ENCODE data around the gene PPARA.

PPARA gene

DNA sequence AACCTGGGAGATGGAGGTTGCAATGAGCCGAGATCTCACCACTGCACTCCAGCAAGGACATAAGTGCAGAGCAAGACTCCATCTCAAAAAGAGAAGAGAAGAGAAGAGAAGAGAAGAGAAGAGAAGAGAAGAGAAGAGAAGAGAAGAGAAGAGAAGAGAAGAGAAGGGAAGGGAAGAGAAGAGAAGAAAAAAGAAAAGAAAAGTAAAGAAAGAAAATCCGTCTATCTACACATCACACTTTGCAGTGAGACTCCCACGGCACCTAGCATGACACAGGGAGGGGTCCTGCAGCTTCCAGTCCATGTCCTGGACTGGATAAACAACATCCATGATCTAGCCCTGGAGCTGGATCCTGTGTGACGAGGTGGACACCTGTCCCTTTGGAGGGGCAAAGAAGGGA, 4.0 kb upstream of the PPARA start:
- no peak for DNase-seq

DNA sequence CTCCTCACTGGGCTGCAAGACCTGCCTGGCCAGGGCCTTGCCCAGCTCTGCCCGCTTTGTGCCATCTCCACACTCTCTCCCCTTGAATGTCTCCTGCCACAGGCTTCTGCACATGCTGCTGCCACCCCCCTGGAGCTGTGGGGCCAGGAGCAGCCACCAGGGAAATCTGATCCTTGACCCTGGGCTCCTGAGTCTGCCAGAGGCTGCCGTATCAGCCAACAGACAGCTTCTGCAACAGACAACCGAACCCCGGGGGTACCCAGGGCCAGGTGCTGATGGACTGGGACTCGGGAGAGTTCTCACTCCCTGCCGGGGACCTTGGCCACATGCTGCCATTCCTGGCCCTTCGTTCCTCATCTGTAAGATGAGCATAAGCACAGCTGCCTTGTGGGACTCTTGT, 3.3 kb upstream of the PPARA start:
- DNase-seq, result no peak

DNA sequence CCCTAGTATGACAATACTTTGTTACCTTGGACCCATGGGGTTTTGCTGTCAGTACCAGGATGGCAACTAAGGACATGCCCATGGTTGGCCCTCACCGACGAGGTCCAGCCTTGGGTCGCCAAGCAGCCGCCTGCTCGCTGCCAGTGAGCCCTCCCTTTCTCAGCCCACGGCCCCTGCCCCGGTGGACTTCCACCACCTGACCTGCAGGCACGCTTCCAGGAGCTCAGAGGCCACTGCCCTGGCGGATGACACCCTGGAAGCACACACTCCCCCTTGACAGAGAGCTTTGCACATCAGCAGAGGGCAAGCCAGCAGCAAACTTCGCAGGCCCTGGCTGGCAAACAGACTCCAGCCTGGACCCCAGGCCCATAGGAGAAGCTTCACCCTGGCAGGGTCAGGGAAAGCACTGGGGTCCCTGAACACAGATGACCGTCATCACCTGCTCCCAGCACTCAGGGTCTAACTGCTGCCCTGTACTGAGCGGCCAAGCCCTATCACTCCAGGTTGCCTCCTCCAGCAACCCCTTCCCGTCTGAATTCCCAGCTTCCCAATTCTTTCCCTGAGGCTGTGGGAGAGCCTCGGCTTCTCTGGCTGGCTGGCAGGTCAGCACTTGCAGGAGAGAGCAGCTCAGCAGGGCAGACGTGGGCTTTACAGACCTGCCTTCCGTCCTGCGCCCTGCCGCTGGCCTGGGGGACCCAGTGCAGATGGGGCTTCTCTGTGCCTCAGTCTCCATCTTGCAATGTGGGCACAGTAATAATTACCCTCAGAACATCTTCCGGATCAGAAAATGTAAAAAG, 2.7 kb upstream of the PPARA start:
- no peak for DNase-seq

DNA sequence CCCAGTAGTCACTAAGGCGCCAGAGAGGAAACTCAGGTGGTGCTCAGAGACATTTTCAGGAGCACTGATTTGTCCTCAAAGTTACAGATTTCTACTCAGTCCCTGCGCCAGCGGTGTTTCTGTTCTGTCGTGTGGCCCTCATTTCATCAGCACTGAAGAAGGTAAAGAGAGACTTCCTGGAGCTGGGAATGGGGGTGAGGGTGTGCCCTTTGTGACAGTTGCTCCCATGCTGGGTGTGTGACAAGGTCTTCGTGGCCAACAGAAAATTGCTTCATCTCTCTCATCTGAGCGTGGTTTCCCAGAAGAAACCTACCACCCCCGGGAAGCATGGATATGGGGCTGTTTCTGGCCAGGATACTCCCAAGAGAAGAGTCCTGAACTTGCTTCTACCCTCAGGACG, 2.0 kb upstream of the PPARA start:
- no peak for DNase-seq

DNA sequence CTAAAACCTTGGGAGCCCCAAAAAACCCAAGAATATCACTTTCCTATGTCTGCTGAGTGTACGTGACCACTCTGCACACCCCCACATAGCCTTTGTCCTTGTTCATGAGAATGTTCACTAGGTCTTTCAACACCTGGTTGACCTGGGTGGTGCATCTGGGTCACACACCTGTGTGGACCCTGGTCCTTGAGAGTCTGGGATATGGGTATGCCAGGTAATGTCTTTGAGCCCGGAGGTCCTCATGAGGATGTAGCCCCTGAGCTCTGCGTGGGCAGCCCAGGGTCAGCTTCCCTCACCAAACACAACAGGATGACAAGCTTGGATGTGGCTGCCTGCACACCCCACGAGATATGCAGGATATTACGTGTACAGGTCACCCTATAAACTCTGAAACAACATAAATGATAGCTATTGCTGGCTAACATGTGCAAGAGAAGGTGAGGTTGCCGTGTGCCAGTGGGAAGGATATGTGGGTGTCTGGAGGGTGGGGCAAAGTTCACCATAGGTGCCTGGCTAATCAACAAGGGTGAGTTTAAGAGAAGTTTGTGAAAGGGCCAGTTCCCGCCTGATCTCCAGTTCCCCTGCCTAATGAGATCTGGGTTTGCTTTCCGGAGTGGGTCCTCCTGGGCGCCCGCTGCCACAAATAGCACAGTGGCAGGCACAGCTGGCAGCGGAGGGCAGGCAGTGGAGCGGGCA, 1.4 kb upstream of the PPARA start:
- no peak for DNase-seq

DNA sequence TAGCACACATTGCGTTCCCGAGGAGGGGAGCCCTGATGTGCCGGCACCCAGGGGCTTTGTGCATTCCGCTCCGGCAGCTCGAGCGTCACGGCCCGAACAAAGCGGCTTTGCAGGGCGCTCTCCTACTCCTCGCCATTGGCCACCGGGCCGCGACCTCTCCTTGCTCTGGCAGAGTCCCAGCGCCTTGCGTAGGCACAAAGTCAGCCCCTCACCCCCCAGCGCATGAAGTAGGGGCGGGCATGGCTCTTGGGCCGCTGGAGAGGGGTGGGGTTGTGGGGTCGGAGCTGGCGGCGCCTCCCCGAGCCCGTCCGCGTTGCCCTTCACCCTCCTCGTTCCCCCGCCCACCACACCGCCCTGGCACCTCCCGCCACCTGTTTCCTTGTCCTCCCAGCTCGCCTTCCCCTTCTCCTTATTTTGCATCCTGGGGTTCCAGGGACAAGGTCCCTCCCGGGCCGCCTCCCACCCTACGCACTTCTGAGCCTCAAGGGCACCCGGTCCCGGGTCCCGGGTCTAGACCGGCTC, 753 bp upstream of the PPARA start:
- peak; percentile 77 for DNase-seq

DNA sequence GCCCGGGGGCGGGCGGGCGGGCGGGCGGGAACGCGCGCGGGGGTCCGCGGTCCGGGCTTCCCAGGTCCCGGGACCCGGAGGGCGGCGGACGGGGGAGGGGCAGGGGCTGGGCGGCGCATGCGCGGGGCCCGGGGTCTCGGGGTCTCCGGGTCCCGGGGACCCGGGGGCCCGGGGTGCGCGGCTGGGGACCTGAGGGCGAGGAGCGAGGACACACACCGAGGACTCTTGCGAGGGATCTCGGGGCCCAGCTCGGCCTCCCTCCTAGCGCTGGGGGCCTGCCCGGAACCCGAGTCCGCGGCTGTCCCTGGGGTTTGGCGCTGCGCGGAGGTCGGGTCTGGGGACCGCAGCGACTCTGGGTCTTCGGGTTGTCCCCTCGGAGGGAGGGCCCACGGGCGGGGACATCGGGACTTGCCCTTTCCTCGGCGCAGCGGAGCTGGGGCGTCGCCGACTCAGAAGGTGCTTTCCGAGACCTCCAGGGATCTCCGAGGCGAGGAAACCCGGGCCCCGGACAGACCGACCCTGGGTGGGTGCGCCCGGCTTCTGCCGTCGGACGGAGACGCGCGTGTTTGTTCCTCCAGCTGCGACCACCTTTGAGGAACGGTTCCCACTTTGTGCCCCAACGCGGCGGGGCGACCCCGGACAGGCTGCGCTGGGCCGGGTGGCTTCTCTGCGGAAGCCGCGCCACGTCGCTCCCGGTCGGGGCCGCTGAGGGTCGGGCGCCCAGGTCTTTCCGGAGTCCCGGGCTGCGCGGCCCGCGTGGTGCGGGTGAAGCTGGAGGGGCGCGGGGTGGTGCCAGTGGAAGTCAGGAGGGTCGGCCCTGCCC, 540 bp downstream of the PPARA start:
- no peak for DNase-seq

DNA sequence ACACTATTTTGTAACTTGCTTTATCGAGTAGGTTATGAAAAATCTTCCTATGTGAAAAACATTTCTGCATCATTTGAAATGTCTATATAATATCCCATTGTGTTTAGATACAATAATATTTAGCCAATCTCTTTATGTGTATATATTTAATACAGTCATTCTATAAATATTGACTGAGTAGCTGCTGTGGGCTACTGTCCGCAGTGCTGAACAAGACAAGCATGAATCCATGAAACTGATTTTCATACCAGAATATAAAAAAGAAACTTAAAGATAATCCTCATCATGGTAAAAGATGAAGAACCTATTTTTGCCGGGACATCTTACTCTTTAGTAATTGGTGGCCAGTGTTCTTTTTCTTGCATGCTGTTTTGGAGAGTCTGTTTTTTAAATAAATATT, 3.6 kb downstream of the PPARA start:
- DNase-seq, result no peak

DNA sequence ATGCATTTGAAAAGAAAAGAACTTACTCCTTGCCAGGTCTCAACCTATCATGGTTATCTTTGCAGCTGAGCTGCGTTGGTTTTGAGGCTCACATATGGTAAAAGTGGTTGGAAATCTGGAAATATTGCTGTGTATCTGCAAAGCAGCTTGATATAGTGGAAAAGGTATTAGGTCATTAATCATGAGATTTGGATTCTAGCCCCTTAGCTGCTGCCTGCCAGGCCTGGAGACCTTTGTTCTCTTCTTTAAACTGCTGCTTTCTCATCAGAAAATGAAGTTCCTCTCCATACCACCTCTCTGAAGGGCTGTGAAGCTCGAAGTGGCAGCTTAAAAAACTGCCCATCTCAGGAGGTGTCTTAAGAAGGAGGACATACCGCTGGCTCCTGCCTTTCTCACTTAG, 5.7 kb downstream of the PPARA start:
- DNase-seq, result no peak

DNA sequence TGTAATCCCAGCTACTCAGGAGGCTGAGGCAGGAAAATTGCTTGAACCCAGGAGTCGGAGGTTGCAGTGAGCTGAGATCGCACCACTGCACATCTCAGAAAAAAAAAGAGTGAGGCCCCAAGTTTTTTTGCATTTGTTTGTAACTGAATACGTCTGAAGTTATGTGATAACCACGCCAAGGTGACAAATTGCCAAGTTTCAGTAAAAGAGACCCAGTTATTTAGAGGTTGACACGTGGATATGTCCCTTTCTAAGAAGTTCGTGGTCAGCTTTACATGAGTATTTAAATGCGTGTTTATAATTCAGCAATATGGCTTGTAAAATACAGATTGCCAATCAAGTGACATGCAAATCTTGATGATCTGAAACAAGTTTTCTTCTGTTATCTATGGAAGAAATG, 8.0 kb downstream of the PPARA start:
- no peak for DNase-seq

DNA sequence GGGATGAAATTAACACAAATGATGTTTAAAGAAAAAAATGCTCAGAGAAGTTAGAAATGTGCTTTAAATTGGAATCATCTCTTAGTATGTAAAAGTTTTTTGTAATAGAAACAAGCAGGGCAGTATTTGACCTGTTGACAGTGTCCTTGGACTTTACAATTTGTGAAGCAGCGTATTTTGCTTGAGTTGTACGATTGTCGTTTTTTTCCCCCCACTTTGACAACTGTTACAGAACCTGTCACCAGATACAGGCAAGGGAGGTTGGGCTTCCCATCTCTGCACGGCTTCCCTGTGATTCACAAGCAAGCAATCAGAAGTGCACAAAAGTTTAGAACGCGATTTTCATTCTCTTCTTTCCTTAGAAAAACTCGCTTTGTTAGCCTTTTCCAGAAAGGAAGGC, 8.9 kb downstream of the PPARA start:
- DNase-seq, result no peak

DNA sequence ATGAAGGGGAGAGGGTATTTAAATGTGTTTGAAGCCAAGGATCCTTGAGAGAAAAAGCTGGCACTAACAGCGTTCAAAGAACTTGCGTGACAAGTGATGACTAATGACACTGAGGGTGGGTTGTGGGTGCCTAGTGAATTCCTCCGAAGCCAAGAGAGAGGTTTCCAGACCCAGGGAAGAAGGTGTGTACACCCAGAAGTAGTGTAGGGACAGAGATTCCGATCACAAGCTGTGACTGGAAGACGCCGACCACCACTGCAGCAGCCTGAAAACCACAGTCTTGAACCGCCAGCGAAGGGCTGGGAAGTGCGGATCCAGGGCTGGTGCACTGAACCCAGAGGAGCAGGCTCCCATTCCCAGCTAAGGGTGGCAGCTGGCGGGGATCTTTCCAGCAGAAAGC, 9.5 kb downstream of the PPARA start:
- DNase-seq, result no peak

DNA sequence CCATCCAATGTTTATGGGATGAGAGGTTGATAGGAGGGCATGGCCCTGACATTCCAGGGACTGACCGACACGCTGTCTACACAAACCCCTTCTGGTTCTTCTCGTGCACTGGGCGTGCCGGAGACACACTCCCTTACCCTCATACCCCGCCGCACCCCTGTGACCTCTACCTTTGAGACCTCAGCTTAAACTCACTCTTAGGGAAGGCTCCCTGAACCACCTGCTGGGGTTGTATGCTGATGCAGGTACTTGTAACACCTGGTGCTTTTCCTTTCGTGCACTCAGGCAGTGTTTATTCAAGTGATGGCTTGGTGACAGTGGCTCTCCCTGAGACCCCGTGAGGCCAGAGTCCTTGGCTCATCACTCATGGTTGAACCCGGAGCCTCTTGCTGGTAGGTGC, 12.0 kb downstream of the PPARA start:
- no peak for DNase-seq

DNA sequence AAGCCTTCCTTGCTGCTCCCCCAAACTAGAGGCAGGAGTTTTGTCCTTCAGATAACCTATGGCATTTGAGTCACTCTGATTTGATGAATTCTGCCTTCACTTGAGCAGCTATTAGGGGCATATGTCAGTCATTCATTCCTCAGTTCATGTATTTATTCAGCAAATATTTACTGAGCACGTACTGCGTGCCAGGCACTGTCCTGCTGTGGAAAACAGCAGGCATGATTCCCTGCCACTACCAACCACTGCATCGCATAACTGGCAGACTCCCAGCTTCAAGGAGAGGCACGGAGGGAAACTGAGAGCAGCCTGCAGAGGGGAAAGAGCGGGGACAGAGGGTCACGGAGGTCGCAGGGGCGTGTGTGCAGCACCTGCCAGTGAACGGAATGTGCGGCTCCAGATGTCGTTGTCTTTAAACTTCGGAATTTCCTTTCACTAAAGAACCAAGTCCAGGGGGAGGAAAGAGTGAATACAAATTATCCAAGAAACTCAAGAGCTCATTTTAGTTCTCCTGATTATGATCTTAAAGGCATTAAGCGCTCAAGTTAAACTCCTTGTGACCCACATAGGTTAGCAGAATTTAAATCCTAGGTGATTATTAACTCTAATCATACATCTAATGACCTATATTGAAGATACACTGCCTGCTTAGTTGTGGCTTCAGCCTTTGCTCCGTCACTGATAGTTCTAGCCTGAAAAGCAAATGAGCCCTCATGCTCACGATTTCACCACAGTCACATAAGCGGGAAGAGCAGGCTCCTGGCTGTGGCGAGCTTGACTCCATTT, 12.6 kb downstream of the PPARA start:
- no peak for DNase-seq

DNA sequence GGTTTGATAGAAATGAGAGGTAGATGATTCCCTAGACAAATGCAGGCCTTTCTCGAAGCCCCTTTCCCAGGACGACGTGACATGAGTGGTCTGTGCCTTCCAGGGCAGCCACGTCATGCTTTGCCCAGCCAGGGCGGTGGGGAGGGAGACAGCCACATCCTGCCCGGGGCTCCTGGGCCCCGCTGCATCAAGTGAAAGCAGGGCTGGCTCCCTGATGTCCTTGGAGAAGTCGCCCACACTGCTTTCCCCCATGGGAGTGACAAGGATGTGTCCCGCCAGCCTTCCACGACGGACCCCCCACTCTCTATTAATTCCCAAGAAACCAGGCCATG, 13.2 kb downstream of the PPARA start:
- no peak for DNase-seq

DNA sequence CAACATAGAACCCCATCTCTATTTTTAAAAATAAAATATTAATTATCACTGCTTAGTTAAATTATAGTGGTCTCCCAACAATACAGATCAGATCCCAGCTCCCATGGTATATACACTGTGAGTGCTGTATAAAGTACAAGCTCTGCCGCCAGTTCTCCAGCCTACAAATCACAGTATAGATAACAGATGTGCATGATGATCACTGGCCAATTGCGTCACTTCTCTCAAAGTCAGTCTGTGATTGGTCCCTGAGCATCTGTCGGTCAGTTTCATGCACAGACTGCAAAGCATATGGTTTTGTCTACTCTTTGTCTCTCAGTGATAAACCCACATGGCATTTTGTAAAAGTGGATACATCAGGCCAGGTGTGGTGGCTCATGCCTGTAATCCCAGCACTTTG, 15.7 kb downstream of the PPARA start:
- DNase-seq, result no peak

DNA sequence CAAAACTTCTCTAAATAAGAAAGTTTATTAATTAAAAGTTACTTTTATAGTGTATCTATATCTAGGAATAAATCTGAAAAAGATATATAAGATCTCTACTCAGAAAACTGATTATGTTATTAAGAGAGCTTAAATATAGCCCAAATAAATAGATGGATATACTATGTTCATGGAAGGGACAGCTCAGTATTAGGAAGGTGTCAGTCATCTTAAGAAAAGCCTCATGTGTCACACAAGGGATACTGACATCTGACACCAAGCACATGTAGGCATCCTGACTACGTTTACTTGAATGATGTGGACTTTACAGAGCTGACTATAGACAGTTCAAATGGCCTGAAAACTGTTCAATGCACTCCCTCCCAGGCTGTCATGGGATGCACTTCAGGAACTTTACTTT, 19.3 kb downstream of the PPARA start:
- DNase-seq, result no peak

DNA sequence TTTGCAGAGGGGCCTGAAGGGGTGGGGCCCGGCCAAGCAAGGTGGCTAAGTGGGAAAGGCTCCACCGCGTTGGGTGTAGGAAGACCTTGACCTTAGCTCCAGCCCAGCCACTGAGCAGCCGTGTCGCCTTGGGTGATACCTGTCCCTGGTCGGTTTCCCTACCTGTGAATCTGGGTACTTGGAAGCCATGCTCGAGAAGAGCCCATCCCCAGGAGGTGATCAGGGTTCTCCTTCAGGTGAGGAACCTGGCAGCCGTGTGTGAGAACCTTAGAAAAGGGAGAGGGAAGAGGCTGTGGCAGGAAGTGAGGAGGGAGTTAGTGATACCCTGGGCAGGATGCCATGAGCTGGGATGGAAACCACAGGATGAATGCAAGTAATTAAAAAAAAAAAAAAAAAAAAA, 21.6 kb downstream of the PPARA start:
- no peak for DNase-seq

DNA sequence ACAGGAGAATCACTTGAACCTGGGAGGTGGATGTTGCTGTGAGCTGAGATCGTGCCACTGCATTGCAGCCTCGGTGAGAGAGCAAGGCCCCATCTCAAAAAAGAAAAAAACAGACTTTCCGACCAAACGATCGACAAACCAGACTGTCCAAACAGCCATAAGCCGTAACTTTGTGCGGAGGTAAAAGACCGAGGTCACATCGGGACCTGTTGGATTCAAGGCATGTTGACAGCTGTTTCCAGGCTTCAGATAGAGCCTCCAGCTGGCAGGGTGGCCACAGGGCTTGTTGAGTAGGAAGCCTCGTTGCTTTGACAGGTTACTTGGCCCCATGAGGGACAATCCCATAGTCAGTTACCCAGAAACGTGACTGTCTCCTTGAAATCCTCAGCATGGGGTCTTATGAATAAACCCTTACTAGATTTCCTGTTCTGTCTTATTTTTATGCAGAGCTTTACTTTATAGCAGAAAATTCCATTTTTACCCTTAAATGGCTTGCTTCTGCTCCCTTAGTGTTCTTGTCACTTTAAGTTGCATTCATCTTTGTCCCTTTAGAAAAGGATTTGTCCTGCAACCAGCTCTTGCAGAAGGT, 22.3 kb downstream of the PPARA start:
- no peak for DNase-seq

DNA sequence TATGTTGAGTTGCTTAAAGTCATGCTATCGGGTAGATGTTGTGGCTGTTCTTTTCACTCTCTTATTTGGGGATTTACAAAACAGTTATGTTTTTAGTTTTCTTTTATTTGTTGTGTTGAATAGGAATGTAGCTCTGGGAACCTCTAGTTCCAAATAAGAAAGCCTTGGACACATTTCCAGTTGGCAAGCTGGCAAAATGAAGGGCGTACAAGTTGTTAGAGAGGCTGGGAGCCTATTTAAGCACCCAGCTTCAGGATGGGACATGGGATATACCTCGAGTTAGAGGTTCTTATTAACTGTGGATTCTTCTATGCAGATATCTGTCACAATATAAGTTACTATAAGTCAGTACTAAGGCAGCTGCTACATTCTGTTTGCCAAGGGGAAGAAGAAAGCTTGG, 22.8 kb downstream of the PPARA start:
- peak; percentile 41 for DNase-seq

DNA sequence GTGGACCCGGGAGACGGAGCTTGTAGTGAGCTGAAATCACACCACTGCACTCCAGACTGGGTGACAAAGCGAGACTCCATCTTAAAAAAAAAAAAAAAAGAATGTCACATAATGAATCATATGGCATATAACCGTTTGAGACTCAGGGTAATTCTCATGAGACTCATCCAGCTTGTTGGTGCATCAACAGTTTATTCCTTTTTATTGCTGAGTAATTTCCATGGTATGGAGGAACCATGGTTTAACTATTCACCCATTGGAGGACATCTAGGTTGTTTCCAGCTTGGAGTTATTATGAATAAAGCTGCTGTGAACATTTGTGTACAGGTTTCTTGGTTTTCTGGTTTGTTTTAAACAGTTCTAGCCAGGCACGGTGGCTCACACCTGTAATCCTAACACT, 25.3 kb downstream of the PPARA start:
- DNase-seq, result no peak

DNA sequence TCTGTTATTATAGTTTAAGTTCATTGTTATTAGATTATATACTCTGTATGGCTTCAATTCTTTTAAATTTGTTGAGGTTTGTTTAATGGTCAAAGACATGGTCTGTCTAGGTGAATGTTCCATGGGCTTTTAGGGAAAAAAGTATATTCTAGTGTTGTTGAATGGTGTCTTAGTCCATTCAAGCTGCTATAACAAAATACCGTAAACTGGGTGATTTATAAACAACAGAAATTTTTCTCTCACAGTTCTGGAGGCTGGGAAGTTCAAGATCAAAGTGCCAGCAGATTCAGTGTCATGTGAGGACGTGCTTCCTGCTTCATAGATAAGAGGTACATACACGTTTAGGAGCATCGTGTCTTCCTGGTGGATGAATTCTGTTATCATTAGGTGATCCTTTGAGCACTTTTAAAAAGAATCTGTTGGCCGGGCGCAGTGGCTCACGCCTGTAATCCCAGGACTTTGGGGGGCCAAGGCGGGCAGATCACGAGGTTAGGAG, 26.2 kb downstream of the PPARA start:
- DNase-seq, result no peak
